ENCODE measurements around the gene CNTFR.
A peak's percentile ranks its signal among the peaks of the same experiment; 100 is the strongest.

The CNTFR gene

DNA sequence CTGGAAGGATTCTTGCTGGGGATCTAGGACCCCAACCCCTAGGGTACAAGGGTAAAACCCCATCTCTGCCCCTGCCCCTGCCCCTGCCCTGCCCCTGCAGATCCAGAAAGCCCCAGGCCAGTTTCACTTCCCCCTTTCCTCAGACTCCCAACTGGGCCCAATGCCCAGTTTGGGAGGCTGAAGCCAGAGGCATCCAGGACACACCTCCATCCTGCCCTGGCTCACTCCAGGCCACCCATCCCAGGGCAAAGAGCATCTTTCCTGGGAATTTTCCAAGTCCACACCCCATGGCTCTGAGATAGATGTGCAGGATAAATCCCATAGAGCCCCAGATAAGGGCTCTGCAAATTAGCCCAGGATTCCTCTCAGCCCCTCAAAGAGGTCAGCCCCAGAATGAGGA, 17.4 kb downstream of the CNTFR start:
- no peak for DNase-seq (ENCODE audit: low spot score)

DNA sequence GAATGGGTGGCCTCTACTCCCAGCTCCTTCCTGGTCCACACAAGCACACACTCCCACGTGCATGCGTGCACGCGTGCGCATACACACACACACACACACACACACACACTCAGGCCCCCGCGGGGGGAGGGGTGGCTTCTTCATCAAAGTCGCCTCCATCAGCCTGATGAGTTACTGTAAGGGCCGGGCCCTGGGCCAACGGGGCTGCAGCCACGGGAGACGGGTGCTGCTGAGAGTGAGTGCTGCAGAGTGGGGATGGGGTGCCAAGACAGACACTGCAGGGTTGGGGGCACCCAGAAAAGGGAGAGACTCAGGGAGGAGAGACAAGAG, 18.1 kb downstream of the CNTFR start:
- DNase-seq (ENCODE audit: low spot score) = no peak

DNA sequence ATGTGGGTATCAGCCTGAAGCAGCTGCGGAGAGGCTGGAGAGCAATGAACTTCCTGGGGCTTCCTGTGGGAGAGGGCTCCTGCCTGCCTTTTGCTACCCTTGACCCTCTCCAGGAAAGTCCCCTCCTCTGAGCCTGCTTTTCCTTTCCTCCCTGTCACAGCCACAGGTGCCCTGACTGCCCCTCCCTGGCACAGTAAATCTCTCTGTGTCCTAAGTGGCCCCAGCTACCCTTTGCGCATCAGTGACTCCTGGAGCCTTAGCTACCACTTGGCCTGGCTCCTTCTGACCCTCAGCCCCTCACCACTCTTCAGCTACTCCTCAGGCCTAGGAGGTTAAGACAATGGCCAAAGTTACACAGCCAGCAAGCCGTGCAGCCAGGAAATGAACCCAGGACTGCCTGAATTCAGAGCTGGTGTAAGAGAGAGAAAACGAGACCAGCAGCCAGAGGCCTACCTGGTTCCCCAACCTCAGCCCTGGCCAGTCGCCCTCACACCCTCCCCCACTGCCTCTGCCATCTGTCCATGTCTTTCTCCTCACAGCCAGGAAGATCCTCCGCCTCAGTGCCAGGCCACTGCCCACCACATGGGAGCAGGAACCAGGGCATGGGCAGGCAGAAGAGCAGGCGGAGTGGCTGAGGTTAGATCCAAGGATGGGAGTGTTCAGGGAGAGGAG, 18.6 kb downstream of the CNTFR start:
- DNase-seq (ENCODE audit: low spot score) = no peak

DNA sequence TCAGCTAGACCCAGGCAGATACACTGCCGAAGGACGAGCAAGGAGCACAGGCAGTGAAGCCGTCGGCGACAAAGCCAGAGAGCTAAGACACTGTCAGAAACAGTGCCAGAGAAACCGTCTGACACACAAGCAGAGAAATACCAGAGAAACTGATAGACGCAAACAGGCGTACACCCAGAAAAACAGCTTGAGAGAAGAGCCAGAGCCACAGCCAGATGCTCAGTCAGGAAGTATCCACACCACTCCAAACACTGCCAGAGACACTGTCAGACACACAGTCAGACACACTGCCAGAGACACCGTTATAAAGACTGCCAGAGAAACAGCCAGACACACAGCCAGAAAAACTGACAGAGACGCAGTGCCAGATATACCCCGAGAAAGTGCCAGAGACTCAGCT, 19.1 kb downstream of the CNTFR start:
- DNase-seq (ENCODE audit: low spot score) = no peak

DNA sequence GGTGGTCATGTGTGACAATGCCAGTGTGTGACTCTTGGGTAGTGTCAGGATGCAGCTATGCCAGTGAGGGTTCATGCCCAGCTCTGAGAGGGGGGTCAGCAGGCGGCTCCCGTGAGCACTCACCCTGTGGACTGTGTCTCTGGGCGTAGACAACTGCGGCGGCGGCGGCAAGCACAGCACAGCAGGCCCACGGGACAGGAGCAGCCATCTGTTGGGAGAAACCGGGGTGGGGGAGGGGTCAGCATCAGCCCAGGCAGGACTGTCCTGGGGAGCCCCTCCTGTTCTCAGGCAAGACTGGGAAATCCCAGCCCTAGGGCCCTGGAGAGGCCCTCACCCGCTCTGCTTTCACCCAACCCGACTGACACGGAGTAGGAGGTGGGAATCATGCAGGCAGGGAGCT, 20.8 kb downstream of the CNTFR start:
- DNase-seq (ENCODE audit: low spot score) = no peak

DNA sequence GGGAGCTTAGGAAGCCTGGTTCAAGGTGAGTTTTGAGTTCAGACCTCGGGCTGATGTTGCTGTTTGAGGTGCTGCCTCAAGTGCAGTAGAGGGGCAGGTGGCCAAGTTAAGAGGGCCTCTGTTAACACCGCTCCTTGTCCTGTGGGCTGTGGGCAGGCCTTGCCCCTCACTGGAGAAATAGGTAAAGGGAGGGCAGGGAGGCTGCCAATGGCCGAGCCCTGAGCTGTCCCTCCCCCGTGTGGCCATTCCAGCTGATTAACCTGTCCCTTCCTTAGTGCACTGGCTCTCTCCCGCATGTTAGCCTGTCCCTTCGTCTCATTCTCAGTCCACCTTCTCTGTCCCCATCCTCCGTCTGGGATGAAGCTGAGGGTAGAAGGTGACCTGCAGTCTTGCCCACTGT, 21.4 kb downstream of the CNTFR start:
- DNase-seq (ENCODE audit: low spot score) = no peak

DNA sequence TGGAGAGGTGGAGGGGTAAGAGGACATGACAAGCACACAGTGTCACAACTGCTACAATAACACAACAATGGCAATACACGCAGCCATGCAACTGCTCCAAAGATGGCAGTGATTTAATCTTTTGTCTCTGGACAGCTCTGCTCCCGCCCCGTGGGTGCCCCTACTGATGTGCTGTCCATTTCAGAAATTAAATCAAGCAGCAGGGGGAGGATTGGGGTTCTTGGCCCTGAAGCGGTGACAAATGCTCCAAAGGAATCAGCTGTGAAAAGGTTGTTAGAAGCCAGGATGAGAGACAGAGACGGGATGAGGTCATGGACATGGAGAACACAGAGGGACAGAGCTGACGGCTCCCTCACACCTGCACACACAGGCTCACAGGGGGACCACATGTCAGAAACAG, 22.6 kb downstream of the CNTFR start:
- DNase-seq (ENCODE audit: low spot score) = no peak

DNA sequence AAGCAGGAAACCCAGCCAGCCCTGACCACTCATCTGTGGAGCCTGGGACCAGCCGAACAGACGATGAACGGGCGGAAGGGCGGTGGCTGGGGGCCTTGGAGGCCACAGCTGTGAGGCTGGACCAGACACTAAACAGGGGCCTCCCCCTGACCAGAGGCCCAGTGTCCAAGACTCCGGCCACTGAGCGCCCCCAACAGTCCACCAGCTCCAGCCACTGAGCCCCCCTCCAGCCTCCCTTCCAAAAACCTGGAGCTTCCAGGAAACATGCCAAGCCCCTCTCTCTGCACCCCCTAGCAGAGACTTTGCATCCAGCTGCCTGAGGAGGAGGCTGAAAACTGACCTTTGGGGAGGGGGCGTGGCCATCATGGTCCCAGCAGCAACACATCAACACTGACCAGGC, 23.2 kb downstream of the CNTFR start:
- DNase-seq (ENCODE audit: low spot score) = no peak

DNA sequence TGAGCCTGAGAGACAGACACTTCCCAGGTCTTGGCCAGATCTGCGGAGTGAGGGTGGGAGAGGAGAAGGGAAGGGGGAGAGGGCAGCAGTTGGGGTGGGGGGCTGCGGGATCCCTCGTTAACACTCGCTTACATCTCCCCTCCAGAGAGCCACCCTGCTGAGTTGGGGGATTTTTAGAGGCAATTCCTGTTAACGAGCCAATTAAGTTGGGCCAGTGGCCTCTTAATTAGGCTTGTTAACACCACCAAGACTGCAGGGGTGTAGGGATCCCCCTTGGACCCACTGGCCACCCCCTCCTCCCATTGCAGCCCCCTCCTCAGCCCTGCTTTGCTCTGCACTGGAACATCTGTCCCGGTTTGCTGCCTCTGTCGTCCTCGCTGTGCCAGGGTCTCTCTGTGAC, 23.7 kb downstream of the CNTFR start:
- DNase-seq (ENCODE audit: low spot score) = no peak

DNA sequence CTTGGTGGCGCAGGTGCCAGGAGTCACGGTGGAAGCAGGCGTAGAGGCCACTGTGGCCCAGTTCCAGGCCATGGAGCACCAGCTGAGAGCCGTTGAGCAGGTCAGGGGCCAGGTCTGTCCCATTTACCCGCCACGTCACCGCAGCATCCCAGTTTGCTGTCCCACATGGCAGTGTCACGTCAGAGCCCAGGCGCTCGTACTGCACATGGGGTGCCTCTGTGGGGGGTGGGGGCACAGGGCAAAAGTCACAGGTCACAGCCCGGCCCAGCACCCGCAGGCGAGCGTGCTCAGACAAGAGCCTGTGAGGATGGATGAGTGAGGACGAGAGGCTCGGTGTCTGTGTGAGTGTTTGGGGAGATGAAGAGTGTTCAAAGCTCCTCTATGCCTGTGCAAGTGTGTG, 24.9 kb downstream of the CNTFR start:
- no peak for DNase-seq (ENCODE audit: low spot score)

DNA sequence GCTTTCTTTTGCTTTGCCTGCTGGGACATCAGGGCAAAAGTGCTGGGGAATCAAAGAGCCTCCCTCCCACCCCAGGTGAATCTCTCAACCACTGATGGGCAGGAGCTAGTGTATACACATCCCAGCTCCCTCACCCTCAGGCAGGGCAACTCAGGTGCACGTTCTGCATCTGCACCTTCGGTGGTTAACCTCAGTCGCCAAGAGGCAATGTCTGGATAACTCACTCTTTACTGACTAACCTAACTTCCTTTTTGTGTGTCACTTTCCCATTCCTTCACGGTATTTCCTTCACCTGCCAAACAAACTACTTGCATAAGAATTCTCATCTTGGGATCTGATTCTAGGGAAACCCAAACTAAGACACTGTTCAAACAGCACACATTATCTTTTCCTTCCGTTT, 26.3 kb downstream of the CNTFR start:
- no peak for DNase-seq (ENCODE audit: low spot score)

DNA sequence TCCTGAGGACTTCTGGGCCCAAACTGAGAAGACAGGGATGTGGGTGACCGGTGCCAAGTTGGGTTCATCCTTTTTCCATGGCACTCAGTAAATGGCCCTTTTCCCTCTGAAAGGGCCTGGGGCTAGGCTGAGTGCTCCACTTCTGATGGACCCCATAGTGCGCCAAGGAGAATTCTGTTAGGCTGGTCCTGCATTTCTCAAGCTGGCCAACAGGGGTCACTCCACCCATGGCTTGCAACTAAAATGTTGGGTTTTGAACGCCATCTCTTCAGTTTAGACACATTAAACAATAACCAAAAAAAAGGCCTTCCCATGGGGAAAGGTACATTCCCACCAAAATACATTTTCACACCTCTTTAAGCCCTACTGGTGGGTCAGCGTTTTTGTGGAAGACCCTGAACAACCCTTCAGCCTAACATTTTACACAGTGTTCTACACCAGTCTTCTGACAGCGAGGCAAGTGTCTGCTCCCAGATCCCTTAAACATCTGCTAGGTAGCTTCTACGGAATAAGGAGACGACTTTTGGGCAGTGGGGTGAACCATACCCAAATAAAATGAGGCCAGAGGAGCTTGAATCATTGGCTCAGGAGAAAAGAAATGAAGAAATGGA, 27.3 kb downstream of the CNTFR start:
- DNase-seq (ENCODE audit: low spot score) = no peak

DNA sequence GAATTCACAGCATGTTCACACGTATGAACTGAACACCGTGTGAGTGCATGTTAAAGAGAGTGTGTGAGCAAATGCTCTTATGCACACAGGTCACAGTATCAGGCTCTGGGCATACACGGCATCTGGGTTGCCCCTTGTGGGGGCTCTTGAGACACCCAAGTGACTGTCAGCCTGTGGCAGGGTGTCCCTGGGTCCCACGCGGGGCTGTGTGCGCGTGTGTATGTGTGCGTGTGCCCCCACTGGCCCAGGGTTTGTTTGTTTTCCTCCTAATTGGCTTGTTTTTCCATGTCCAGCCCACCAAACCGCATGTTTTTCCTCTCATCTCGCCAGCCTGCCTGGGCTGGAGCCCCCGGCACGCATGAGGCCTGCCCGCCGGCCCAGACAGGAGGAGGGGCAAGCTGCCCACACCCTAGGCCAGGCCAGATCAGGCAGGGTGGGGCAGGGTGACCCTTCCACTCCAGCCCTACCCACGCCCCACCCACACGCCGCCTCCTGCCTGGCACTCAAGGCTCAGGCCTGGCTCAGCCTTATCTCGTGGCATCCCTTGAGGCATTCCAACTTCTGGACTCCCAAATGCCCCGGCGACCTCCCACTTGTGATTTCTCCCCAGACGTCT, 28.8 kb downstream of the CNTFR start:
- no peak for DNase-seq (ENCODE audit: low spot score)

DNA sequence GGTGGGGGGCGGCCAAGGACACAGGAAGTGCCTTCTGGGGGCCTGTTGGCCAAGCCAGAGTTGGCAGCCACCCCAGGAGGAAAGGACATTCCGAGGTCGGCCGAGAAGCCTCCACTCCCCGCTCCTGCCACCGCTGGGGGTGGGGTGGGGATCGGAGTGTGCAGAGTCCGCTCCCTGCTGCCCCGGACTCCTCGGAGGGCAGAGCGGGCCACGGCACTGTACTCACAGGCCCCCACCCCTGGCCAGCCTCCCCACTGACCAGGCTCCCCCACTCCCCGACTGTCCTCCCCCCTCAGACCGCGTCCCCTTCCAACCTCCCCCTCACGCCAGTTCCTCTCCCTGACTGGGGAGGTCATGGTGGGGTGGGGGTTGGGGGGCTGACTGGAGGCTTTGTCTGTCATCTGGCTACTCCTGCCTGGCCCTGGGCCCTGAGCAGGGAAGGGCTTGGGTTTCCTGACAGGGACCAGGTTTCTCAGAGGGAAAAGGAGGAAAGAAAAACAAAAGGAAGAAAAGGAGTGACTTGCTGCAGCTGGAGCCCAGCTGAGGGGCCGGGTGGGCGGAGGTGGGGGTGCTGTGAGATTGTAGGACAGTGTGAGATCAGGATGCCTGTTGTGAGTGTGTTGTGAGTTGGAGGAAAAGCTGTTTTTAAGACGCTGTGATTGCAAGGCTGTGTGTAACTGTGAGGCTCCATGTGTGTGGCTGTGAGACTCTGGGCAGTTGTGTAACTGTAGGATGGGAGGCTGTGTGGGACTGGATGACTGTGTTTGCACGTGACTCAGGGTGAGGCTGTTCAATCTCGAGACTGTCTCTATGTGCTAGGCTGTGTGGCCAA, 29.7 kb downstream of the CNTFR start:
- peak; percentile 21 for DNase-seq (ENCODE audit: low spot score)

DNA sequence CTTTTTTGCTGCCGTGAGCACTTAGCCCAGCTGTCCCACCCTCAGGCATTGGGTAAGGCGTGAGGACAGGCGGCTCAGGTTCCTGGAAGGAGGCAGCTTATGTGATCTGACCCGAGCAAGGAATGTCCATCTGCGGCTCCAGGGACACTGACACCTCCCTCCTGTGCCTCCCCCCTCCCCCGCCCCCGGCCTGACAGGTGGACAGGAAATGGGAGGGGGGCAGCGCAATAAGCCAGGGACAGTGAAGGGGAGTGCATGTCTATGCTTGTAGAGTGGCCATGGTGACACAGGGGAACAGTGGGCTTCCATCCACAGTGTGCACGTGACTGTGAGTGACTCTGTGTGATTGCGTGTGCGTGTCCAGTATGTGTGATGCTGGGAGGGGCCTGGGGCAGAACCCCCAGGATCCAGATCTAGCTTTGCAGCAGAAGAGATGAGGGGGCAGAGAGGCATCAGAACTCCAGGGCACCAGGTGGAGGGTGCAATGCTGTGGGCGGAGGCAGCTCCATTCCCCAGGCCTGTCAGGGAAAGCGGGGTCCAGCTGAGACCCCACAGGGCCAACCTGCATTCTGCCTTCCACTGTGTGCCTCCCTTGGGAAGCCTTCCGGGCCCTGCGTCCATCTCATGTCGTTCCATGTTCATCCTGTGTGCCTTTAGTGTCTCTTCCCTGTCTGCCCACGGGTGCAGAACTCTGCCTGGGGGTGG, 30.5 kb downstream of the CNTFR start:
- DNase-seq (ENCODE audit: low spot score) = no peak

DNA sequence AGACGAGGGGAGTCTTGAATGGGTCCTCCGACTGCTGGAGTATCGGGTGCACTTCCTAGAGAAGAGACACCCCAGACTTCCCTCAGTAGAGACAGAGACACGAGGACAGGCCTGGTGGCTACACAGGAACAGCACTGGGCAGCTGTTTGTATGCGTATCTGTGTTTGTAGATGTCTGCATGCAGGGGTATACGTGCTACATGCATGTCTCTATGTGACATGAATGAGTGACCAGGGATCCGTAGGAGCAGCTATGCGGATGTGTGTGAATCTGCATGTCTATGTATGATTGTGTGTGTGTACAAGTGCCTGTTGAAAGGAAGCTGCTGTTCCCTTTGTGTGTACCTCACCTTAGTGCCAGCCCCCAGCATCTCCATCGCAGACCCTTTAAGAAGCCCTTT, 31.2 kb downstream of the CNTFR start:
- no peak for DNase-seq (ENCODE audit: low spot score)

DNA sequence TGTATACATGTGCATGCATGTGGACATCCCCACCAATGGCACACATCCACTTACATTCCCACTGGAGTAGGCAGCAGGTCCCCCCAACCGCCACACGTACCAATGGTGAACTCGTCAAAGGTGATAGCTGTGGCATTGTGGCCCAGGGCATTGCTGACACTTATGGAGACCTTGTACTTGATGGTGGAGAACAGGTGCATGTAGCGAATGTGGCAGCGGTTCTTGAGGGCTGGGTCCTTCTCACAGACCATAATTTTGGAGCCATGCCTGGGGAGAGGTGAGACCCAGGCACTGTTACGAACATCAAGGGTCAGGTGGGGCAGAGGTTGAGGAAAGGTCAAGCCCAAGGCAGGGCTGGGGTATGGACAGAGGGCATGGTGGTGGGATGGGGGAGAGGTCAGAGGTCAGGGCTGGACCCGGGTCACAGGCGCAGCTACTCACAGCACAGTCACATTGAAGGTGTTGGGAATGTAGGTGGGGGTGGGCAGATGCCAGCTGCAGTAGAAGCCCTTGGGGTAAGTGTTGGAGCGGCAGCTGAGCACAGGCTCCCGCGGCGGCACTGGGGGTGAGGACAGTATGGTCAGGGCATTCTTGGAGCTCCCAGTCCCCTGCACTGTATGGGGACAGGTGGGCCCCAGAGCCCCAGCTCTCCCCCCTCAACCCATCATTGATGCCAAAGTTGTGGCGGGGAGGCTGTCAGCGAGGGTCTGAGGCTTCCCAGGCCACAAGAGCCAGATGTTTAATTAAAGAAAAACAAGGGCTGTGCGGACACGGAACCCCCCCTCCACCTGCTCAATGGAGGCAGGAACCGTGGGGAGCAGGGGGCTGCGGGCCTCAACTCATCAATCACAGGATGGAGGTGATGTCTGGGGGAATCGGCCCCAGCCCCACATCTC, 31.9 kb downstream of the CNTFR start:
- no peak for DNase-seq (ENCODE audit: low spot score)

DNA sequence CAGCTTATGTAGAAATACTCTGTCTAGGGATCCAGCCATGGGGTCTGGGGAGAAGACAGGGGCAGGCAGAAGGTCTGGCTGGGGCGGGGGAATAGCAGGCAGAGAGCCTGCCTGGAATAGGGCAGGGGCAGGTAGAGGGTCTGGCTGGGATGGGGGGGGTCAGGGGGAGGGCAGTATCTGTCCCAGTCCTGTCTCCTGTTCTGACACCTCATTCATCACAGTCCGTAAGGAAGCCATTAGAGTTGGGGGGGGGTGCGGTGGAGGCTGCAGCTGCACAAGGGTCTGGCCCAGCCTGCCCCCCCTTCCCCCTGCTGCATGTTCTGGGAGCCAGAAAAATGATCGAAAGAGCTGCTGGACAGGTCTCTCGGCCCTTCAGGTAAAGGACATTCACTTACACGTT, 32.6 kb downstream of the CNTFR start:
- DNase-seq (ENCODE audit: low spot score) = no peak

DNA sequence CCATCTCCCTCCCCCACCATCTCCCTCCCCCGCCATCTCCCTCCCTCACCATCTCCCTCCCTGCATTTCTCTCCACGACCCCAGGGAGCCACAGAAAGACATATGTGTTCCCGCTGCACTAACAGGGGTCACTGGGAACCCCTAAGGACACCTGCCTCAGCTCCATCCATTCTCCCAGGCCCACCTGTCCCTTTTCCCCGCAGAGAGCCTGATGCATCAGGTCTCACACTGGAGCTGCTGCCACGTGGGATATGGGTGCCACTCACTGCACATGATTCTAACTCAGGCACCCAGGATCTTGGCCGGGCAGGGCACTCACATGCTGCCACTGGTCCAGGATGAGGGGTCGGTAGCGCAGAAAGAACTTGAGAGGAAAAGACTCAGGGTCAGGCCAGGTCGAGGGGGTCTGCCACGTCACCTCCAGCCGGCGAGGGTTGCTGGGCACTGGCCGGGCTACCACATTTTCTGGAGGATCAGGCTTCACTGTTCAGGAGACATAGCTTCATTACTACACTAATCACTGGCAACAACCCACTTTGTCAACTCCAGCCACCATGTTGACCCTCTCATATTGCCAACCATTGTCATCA, 33.5 kb downstream of the CNTFR start:
- no peak for DNase-seq (ENCODE audit: low spot score)

DNA sequence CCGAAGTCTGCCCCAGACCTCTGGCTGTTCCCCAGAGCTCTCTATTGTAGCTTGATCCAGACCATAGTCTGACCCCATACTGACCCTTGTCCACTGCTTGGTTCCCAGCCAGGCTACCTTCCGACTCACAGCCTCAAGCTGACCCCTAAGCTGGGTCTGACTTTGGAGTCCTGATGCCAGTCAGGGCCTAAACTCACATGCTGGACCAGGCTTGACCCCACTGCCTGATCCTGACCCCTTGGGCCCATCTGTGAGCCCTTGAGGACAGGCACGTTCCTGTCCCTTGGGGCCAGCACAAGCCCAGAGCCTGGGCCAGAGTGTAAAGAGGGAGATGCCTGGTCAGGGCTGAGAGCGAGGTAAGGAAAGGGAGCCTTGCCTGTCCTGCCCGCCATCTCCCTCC, 34.0 kb downstream of the CNTFR start:
- no peak for DNase-seq (ENCODE audit: low spot score)

DNA sequence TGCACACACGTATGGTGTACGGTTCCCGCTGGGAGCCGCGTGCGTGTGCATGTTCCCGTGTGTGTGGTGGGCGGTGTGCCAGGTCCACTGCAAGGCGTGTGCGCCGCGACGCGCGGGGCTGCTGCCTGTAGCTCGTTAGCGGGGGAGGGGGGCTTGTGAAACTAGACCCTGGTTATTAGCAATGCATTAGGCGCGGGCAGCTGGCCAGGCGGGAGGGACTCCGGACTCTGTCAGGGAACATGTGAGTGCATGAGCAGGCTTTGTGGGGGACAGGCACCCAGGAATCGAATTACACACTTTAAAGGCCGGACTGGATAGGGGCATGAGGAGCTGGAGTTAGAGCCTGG, 34.5 kb downstream of the CNTFR start:
- no peak for DNase-seq (ENCODE audit: low spot score)
